ENCODE results near the gene APP. TPM values are rescaled to one million over a fixed set of nuclear protein-coding genes. Genes with fewer than 3 reads are reported as not detected.

Gene APP
- total RNA-seq, 2 experiments from 2014 or later, result 14.5 to 14.9 TPM

DNA sequence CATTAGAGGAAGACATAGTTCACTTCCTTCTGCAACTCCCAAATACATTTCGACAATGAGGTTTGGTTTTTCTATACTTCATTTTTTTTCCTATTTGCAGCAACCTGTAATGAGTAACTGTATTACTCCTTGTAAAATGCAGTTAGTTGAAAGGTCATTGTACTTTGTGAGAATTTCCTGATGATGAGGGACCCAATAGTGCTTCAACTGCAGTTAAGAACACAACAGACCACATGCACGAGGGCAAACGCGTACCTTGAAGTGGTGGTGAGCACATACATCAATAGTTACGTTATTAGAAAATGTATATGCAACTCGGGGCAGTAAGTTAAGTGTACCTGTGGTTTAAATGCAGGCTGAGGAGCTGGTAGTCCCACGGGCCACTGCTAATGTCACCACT, 264.0 kb downstream of the APP start:
- Mint-ChIP-seq H3K9me3 (ENCODE audit: insufficient read depth) (no peaks in the 10 kb centered on the region), H3K36me3 (ENCODE audit: low read depth) (no peaks in the 10 kb centered on the region), H3K27ac (no peak overlapping the region), H3K4me3 (no peak overlapping the region), H3K4me1 (ENCODE audit: low read depth) (no peaks in the 10 kb centered on the region), H3K27me3 (ENCODE audit: low read depth) (no peaks in the 10 kb centered on the region)
- CTCF ChIA-PET, result no interaction called here
- POLR2A ChIA-PET, result no interaction called here
- DNase-seq (no peak), ATAC-seq (no peak)

DNA sequence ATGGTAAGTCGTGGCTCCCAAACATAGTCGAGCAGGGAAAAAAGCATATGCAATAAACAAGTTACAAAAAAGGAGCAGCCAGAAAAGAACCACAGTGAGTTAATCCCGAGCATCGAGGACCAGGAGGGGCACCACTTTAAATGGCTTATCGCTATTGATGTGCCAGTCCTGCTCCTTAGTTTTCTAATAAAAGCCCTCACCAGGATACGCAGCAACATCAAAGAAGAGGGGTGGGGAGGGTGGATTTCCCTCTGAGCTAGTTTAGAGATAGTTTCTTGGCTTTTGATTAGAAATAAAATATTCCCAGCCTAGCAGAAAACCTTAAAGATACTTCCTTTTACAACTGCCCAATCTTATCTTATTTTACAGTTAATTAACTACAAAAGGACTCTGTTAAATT, 265.4 kb downstream of the APP start:
- H3K4me1 Mint-ChIP-seq (ENCODE audit: low read depth), result no peaks in the 10 kb centered on the region
- H3K4me3 Mint-ChIP-seq, result no peak overlapping the region
- H3K27me3 Mint-ChIP-seq (ENCODE audit: low read depth), result no peaks in the 10 kb centered on the region
- ChIA-PET CTCF (no interaction called here), POLR2A (no interaction called here)
- DNase-seq, result no peak
- no peak overlapping the region for H3K27ac Mint-ChIP-seq
- no peaks in the 10 kb centered on the region for H3K9me3 Mint-ChIP-seq (ENCODE audit: insufficient read depth)
- no peaks in the 10 kb centered on the region for H3K36me3 Mint-ChIP-seq (ENCODE audit: low read depth)
- ATAC-seq, result no peak

DNA sequence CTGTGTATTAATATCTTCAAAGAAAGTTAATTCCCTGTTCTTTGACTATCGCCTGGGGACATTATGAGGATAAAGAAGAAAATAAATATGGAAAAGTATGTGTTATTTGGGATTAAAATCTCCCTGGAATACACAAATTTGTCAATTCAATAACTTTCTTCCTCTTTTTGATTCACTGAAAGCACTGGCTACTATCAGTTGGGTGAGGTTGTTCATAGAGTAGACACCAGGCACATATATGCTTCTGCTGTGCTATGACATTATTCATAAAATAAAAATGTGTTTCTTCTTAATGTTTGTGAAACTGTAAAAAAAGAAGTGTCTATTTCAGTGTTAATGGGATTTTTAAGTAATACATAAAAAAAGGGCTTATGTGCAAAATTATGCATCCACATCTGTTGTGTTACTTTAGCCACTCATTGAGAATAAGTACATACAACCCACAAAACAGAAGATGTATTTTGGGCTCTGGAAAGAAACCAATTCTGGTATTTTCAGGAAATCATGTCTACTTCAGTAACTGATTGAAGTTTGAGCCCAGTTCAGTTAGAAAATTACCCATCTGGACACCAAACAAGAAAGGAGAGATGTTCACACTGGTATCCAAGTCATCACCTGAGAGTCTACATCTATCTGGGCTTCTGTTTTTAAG, 266.4 kb downstream of the APP start:
- H3K27ac Mint-ChIP-seq, result no peak overlapping the region
- DNase-seq, result no peak
- H3K9me3 Mint-ChIP-seq (ENCODE audit: insufficient read depth), result no peaks in the 10 kb centered on the region
- H3K4me1 Mint-ChIP-seq (ENCODE audit: low read depth), result no peaks in the 10 kb centered on the region
- no peak overlapping the region for H3K4me3 Mint-ChIP-seq
- H3K36me3 Mint-ChIP-seq (ENCODE audit: low read depth), result no peaks in the 10 kb centered on the region
- no peaks in the 10 kb centered on the region for H3K27me3 Mint-ChIP-seq (ENCODE audit: low read depth)
- no peak for ATAC-seq
- ChIA-PET POLR2A (no interaction called here), CTCF (no interaction called here)

DNA sequence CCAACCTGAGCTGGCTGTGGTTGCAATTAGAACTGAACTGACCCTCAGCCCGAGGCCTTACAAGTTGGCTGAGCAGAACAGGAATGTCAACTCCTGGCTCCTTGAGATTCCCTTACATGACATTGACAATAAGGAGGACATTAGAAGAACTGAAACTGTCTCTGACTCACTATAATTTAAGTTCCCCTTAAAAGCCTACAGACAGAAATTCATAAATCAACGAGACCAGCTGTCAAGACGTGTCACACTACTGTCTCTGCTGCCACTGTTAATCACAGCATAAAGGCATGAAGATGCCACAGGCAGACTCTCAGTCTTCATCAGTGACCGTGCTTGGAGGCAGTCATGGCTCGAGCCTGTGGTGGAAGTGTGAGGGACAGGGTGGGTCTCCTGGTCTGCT, 267.0 kb downstream of the APP start:
- Mint-ChIP-seq H3K27me3 (ENCODE audit: low read depth) (no peaks in the 10 kb centered on the region), H3K4me1 (ENCODE audit: low read depth) (no peaks in the 10 kb centered on the region), H3K27ac (no peak overlapping the region), H3K4me3 (no peak overlapping the region), H3K9me3 (ENCODE audit: insufficient read depth) (no peaks in the 10 kb centered on the region), H3K36me3 (ENCODE audit: low read depth) (no peaks in the 10 kb centered on the region)
- no peak for ATAC-seq
- POLR2A ChIA-PET, result no interaction called here
- DNase-seq, result no peak
- CTCF ChIA-PET, result interaction anchor here (3.0 kb wide), 1 partner anchor 268 kb away, joined by 13 read pairs; the partner anchor contains the start of gene APP

DNA sequence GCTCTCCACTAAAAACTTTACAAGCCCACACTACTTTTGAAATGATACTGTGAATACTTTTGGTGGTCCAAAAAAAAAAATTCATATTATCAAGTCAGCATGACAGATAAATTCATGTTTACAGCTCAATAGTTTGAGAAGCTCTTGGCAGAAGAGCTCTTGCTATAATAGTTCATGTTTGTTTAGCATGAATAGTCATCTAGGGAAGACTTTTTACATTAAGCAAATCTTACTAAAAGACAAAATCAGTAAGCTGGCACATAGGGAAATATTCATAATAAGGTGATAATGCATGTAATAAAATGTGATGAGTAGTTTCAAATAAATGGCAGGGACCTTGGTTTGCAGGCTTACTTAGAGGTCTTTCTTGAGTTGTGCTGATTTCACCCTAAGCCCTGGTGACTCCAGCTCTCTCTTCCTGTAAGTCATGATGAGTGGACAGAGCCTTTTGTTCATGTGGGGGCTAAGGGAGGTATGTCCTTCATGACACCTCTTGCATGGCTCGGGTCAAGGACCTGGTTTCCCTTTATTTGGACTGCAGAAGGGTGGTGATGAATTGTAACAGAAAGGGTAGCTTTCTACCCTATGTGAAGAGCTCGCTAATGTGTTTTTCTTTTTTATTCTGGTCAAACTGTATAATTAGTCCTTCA, 269.1 kb downstream of the APP start:
- Mint-ChIP-seq H3K27ac (no peak overlapping the region), H3K27me3 (ENCODE audit: low read depth) (no peaks in the 10 kb centered on the region), H3K4me3 (no peak overlapping the region), H3K36me3 (ENCODE audit: low read depth) (no peaks in the 10 kb centered on the region), H3K4me1 (ENCODE audit: low read depth) (peaks cover 6% of the 10 kb centered on the region), H3K9me3 (ENCODE audit: insufficient read depth) (no peaks in the 10 kb centered on the region)
- POLR2A ChIA-PET, result no interaction called here
- no peak for DNase-seq
- CTCF ChIA-PET, result interaction anchor here (0.6 to 3.0 kb wide), 2 partner anchors 39 to 270 kb away, joined by 4 to 13 read pairs; partner anchors contain the start of gene APP
- ATAC-seq, result no peak

DNA sequence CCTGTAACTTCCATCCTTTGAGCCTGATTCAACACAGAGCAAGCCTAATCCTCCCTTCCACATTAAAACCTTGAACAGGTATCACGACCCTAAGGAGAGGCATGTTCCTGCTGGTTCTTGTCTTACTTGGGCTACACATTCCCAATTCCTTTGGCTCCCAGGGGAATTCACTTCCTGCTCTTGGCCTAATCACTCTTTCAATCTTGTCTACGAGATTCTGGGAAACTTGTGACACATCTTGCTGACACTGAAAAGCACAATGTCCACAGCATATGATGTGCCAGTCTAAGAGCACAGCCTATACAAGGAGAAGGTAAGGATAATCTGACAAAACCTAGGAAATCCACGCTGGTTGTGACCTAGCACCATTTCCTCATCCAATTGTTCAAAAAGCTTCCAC, 271.9 kb downstream of the APP start:
- Mint-ChIP-seq H3K4me1 (ENCODE audit: low read depth) (peaks cover 16% of the 10 kb centered on the region), H3K36me3 (ENCODE audit: low read depth) (no peaks in the 10 kb centered on the region), H3K9me3 (ENCODE audit: insufficient read depth) (no peaks in the 10 kb centered on the region), H3K4me3 (no peak overlapping the region), H3K27ac (no peak overlapping the region), H3K27me3 (ENCODE audit: low read depth) (no peaks in the 10 kb centered on the region)
- CTCF ChIA-PET, result no interaction called here
- ATAC-seq (no peak), DNase-seq (no peak)
- POLR2A ChIA-PET, result no interaction called here

DNA sequence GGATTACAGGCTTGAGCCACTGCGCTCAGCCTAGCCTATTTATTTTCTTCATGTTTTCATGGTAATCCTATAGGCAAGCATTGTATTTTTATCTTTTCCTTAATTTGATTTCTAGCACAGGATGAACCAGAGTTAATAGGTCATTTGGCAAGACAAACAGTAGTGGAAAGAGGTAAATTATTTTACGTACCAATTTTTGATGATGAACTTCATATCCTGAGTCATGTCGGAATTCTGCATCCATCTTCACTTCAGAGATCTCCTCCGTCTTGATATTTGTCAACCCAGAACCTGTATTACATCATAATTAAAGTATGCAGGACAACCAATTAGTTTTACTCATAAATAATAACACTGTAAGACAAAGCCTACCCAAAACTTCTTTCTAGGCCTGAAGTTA, 273.2 kb downstream of the APP start:
- Mint-ChIP-seq H3K27ac (no peak overlapping the region), H3K27me3 (ENCODE audit: low read depth) (no peaks in the 10 kb centered on the region), H3K4me3 (no peak overlapping the region), H3K36me3 (ENCODE audit: low read depth) (no peaks in the 10 kb centered on the region), H3K9me3 (ENCODE audit: insufficient read depth) (no peaks in the 10 kb centered on the region), H3K4me1 (ENCODE audit: low read depth) (peaks cover 16% of the 10 kb centered on the region)
- CTCF ChIA-PET, result interaction anchor here (2.6 kb wide), 1 partner anchor 272 kb away, joined by 40 read pairs; the partner anchor contains the start of gene APP
- DNase-seq (no peak), ATAC-seq (no peak)
- POLR2A ChIA-PET, result no interaction called here

DNA sequence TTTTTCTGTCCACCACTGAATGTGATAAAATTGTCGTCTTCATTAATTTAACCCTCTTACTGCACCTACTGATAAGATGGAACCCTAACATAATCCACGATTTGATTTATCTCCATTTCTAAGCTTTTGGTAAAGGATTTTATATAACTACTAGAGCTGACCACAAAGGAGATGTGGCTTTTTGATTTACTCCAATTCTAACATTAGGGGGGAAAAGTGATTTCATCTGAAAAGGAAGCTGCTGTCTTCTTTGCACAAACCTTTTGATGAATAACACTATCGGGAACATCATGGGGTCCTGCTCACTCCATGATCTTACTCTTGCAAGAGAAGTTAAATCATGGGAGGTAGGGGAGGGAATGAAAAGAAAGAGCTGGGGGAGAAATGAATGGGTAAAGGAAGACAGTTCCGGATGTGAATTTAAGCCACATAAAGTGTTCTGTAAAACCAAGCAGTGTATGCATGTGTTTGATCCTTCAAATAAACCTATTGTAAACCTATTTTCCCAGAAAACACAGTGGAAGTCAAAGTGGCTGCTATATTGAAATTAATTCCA, 274.0 kb downstream of the APP start:
- ChIA-PET POLR2A (no interaction called here), CTCF (interaction anchor here (0.8 to 2.6 kb wide), 6 partner anchors 10 to 306 kb away, joined by 3 to 40 read pairs (median 6); partner anchors contain the start of gene APP)
- Mint-ChIP-seq H3K9me3 (ENCODE audit: insufficient read depth) (no peaks in the 10 kb centered on the region), H3K4me3 (no peak overlapping the region), H3K27me3 (ENCODE audit: low read depth) (no peaks in the 10 kb centered on the region), H3K4me1 (ENCODE audit: low read depth) (peaks cover 16% of the 10 kb centered on the region), H3K27ac (no peak overlapping the region), H3K36me3 (ENCODE audit: low read depth) (no peaks in the 10 kb centered on the region)
- DNase-seq, result no peak
- ATAC-seq, result no peak

DNA sequence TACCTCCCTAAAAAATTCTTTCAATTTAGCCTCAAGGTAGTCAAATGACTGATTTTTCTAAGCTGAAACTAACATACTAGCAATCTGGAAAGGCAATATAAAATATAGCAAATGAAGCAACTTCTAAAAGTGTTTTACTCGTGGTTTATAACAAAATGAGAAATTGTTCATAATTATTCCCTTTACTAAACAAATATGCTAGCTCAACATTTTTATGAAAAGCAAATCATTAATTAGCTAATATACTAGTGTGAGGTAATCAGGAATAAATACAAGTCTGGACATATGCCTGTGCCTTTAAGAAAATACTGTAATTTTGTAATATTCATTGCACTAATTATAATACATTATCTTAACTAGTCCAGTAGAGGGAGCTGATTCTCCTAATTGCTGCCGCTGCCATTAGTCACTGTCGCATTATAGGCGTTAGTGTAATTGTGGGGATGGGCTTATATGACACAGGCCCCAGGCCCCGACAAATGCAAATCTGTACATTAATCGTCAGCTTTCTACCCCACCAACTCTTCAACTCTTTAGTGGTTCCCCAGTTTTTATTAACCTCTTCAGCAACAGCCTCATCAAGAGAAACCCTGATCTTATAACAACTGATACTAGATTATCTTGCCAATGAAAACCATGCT, 274.9 kb downstream of the APP start:
- POLR2A ChIA-PET, result no interaction called here
- H3K27ac Mint-ChIP-seq, result no peak overlapping the region
- no peak overlapping the region for H3K4me3 Mint-ChIP-seq
- H3K36me3 Mint-ChIP-seq (ENCODE audit: low read depth), result no peaks in the 10 kb centered on the region
- CTCF ChIA-PET, result interaction anchor here (0.7 to 2.6 kb wide), 11 partner anchors 9 to 307 kb away, joined by 3 to 40 read pairs (median 4); partner anchors contain the start of gene APP
- ATAC-seq (no peak), DNase-seq (peak; percentile 22)
- no peaks in the 10 kb centered on the region for H3K9me3 Mint-ChIP-seq (ENCODE audit: insufficient read depth)
- no peaks in the 10 kb centered on the region for H3K27me3 Mint-ChIP-seq (ENCODE audit: low read depth)
- H3K4me1 Mint-ChIP-seq (ENCODE audit: low read depth), result peaks cover 16% of the 10 kb centered on the region

DNA sequence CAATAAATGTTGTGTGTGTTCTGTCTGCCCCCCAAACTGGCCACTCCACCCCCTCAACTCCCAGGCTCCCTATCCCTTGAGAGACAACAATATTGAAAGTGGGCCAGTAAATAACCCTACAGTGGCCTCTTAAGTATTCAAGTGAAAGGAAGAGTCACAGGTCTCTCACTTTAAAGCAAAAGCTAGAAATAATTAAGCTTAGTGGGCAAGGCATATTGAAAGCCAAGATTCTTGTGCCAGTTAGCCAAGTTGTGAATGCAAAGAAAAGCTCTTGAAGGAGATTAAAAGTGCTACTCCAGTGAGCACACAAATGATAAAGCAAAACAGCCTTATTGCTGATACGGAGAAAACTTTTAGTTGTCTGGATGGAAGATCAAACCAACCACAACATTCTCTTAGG, 277.4 kb downstream of the APP start:
- DNase-seq, result no peak
- Mint-ChIP-seq H3K4me1 (ENCODE audit: low read depth) (peaks cover 16% of the 10 kb centered on the region), H3K9me3 (ENCODE audit: insufficient read depth) (no peaks in the 10 kb centered on the region), H3K4me3 (no peak overlapping the region), H3K27me3 (ENCODE audit: low read depth) (no peaks in the 10 kb centered on the region), H3K27ac (no peak overlapping the region), H3K36me3 (ENCODE audit: low read depth) (no peaks in the 10 kb centered on the region)
- no peak for ATAC-seq
- ChIA-PET CTCF (interaction anchor here (1.4 to 1.7 kb wide), 3 partner anchors 11 to 14 kb away, joined by 3 to 4 read pairs (median 3); no protein-coding TSS in a partner anchor), POLR2A (no interaction called here)

DNA sequence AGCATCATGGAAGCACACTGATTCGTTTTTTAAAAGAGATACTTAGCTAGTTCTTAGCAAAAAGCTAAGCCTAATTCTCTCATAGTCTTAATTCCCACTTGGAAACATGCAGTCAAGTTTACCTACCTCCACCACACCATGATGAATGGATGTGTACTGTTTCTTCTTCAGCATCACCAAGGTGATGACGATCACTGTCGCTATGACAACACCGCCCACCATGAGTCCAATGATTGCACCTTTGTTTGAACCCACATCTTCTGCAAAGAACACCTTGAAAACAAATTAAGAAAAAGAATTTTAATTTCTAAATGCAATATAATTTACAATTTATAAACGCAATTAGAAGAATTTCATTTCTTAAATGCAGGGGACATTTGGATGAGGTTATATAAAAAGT, 279.0 kb downstream of the APP start:
- H3K27ac Mint-ChIP-seq, result no peak overlapping the region
- no peaks in the 10 kb centered on the region for H3K27me3 Mint-ChIP-seq (ENCODE audit: low read depth)
- no peak overlapping the region for H3K4me3 Mint-ChIP-seq
- DNase-seq, result no peak
- peaks cover 11% of the 10 kb centered on the region for H3K4me1 Mint-ChIP-seq (ENCODE audit: low read depth)
- ChIA-PET CTCF (interaction anchor here (1.4 kb wide), 1 partner anchor 9 kb away, joined by 3 read pairs; no protein-coding TSS in a partner anchor), POLR2A (no interaction called here)
- no peak for ATAC-seq
- no peaks in the 10 kb centered on the region for H3K36me3 Mint-ChIP-seq (ENCODE audit: low read depth)
- H3K9me3 Mint-ChIP-seq (ENCODE audit: insufficient read depth), result no peaks in the 10 kb centered on the region

DNA sequence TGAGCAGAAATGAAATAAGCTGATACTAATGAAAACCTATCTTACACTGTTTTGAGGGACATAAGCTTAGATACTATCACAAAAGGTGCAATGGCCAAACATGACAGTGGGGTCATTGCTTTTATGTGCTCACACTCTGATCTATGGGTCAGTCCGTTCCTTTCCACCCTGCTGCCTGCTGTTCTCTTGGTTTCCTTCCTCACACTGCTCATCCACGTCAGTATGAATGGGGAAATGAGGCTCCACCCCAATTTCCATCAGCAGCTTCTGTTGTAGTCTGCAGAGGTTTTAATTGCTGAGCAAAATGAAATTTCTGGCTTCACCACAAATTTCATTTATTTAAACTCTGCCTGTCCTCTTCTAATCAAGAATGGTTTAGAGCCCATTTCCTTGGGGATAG, 280.6 kb downstream of the APP start:
- no peak for DNase-seq
- Mint-ChIP-seq H3K27ac (no peak overlapping the region), H3K4me3 (no peak overlapping the region), H3K9me3 (ENCODE audit: insufficient read depth) (no peaks in the 10 kb centered on the region), H3K27me3 (ENCODE audit: low read depth) (no peaks in the 10 kb centered on the region), H3K4me1 (ENCODE audit: low read depth) (peaks cover 5% of the 10 kb centered on the region), H3K36me3 (ENCODE audit: low read depth) (no peaks in the 10 kb centered on the region)
- ChIA-PET CTCF (interaction anchor here (1.4 kb wide), 1 partner anchor 281 kb away, joined by 4 read pairs; no protein-coding TSS in a partner anchor), POLR2A (no interaction called here)
- no peak for ATAC-seq

Data from activated CD8-positive, alpha-beta T cell treated with anti-CD3 and anti-CD28 coated beads, Interleukin-2, amount 10 ng/mL, durations not matched to agents 7 days and 5 days (primary cell).